Vagina (tissue), 2 donors: ENCODE results near the gene FAM111A. TPM values are rescaled to one million over a fixed set of nuclear protein-coding genes. Genes with fewer than 3 reads are reported as not detected.

ENCODE experiments used
- DNase-seq, 2 donors: peaks; one replicate each; pipeline ENCODE4 v3.0.0-alpha.2; 2017; ENCODE audit errors: extremely low spot score in 2 of 2
- H3K27ac ChIP-seq: fragments of 200-600 bp; sonication (generic); one replicate; pipeline ENCODE4 v1.5.1; 2019
- H3K27me3 ChIP-seq: fragments of 200-600 bp; sonication (generic); one replicate; pipeline ENCODE4 v1.5.1; 2019
- H3K36me3 ChIP-seq, 2 donors: fragments of 200-600 bp; sonication (generic); one replicate each; pipeline ENCODE4 v1.5.1; 2017 to 2019
- H3K4me1 ChIP-seq: fragments of 200-600 bp; sonication (generic); one replicate; pipeline ENCODE4 v1.5.1; 2019
- H3K4me3 ChIP-seq, 2 donors: fragments of 200-600 bp; sonication (generic); 1 replicate in 1 of 2; 2 replicates in 1 of 2; pipeline ENCODE4 v1.5.1; 2016 to 2019
- H3K9me3 ChIP-seq: fragments of 200-600 bp; sonication (generic); one replicate; pipeline ENCODE4 v1.5.1; 2019
- POLR2A ChIP-seq, 2 donors: fragments of 450-650 bp; IDR thresholded peaks; one replicate each; pipeline ENCODE4 v1.6.1; 2017; ENCODE audit warnings: antibody characterized with exemption in 2 of 2, mild to moderate bottlenecking in 2 of 2, moderate library complexity in 2 of 2
- POLR2AphosphoS5 ChIP-seq, 2 donors: sonication (generic); formaldehyde crosslinking; IDR thresholded peaks; one replicate each; pipeline ENCODE4 v1.9.0; 2017; ENCODE audit warnings: antibody characterized with exemption in 2 of 2, mild to moderate bottlenecking in 2 of 2, low read depth in 1 of 2; ENCODE audit not compliant: insufficient read depth in 1 of 2
- intact Hi-C: fragments of 100-400 bp; cut with DNase I; formaldehyde crosslinking; loops from one replicate; pipeline ENCODE4 v1.15.1; 2023
- total RNA-seq: library from RNA; depleted of rRNA; stranded (reverse); fragments of >200 nt; gene quantifications from one replicate; pipeline ENCODE4 v1.2.3, GENCODE V29; 2016
- TF ChIP-seq, protein P1 (sequence below), 3 experiments: fragments of 450-650 bp in 2 of 3; fragments of 200-600 bp in 1 of 3; sonication (generic) in 1 of 3; IDR thresholded peaks; one replicate each; pipeline ENCODE4 v1.5.1; 2017 to 2019; ENCODE audit warnings: antibody characterized with exemption in 3 of 3, mild to moderate bottlenecking in 2 of 3, moderate library complexity in 2 of 3

Gene FAM111A
- total RNA-seq, 1 donor from 2014 or later = 51.8 TPM

DNA sequence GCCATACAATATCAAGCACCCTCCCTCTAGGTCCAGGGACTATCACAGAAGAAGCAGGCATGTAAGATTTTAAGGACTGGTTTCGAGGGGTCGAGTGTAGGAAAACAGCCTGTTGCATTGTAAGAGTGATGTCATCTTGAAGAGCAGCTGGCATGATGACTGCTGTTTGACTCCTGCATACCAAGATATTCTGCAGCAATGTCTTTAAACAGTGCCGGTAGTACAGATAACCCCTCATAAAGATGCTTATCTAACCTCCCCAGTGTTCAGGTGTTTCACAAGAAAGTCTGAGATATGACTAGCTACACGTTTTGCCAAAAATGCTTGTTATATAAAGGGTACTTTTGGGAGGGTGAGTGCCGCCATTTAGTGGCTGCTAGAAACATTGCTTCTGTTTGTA is 12.0 kb downstream of the FAM111A start:
- TF ChIP-seq, protein P1, sequence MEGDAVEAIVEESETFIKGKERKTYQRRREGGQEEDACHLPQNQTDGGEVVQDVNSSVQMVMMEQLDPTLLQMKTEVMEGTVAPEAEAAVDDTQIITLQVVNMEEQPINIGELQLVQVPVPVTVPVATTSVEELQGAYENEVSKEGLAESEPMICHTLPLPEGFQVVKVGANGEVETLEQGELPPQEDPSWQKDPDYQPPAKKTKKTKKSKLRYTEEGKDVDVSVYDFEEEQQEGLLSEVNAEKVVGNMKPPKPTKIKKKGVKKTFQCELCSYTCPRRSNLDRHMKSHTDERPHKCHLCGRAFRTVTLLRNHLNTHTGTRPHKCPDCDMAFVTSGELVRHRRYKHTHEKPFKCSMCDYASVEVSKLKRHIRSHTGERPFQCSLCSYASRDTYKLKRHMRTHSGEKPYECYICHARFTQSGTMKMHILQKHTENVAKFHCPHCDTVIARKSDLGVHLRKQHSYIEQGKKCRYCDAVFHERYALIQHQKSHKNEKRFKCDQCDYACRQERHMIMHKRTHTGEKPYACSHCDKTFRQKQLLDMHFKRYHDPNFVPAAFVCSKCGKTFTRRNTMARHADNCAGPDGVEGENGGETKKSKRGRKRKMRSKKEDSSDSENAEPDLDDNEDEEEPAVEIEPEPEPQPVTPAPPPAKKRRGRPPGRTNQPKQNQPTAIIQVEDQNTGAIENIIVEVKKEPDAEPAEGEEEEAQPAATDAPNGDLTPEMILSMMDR (IDR thresholded peaks at IDR 0.05) = no peak
- TF ChIP-seq POLR2A (IDR thresholded peaks at IDR 0.05) = no peak
- no peak for TF ChIP-seq POLR2AphosphoS5 (IDR thresholded peaks at IDR 0.05; ENCODE audit: insufficient read depth in 1 of 2, low read depth in 1 of 2)
- H3K4me3 ChIP-seq = no peak overlapping the region
- no peak for DNase-seq
- no peak overlapping the region for H3K27ac ChIP-seq
- no peaks in the 10 kb centered on the region for H3K36me3 ChIP-seq
- H3K4me1 ChIP-seq = peaks cover 3% of the 10 kb centered on the region
- no peaks in the 10 kb centered on the region for H3K27me3 ChIP-seq
- no peaks in the 10 kb centered on the region for H3K9me3 ChIP-seq
- intact Hi-C loops = loop anchor here (10.0 kb wide), 1 partner anchor 500 kb away; no protein-coding TSS in a partner anchor

DNA sequence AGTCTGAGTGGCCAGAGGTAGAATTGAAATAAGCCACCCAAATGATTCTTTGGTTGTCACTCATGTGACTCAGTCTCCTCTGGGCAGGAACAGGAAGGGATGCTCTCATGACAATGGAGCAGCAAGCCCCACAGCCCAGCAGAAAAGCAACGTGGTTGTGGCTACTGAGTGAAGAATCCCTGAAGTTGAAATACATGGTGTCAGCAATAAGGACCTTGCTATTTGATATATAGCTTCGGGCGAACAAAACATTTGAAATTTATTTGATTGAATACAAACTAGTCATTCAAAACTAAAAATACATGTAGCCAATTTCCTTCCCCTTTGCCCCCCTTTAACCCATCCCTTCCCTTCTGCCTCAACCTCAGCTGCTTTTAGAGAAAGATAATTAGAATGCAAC is 14.8 kb downstream of the FAM111A start:
- DNase-seq = peak in 1 of 2 donors; percentile 32
- no peaks in the 10 kb centered on the region for H3K9me3 ChIP-seq
- H3K36me3 ChIP-seq = no peaks in the 10 kb centered on the region
- intact Hi-C loops = loop anchor here (10.0 kb wide), 1 partner anchor 503 kb away; no protein-coding TSS in a partner anchor
- H3K4me3 ChIP-seq = no peak overlapping the region
- H3K27me3 ChIP-seq = no peaks in the 10 kb centered on the region
- TF ChIP-seq POLR2AphosphoS5 (IDR thresholded peaks at IDR 0.05; ENCODE audit: insufficient read depth in 1 of 2, low read depth in 1 of 2) (no peak), POLR2A (IDR thresholded peaks at IDR 0.05) (no peak)
- TF ChIP-seq, protein P1 (IDR thresholded peaks at IDR 0.05) = no peak
- H3K27ac ChIP-seq = no peak overlapping the region
- H3K4me1 ChIP-seq = peaks cover 3% of the 10 kb centered on the region

DNA sequence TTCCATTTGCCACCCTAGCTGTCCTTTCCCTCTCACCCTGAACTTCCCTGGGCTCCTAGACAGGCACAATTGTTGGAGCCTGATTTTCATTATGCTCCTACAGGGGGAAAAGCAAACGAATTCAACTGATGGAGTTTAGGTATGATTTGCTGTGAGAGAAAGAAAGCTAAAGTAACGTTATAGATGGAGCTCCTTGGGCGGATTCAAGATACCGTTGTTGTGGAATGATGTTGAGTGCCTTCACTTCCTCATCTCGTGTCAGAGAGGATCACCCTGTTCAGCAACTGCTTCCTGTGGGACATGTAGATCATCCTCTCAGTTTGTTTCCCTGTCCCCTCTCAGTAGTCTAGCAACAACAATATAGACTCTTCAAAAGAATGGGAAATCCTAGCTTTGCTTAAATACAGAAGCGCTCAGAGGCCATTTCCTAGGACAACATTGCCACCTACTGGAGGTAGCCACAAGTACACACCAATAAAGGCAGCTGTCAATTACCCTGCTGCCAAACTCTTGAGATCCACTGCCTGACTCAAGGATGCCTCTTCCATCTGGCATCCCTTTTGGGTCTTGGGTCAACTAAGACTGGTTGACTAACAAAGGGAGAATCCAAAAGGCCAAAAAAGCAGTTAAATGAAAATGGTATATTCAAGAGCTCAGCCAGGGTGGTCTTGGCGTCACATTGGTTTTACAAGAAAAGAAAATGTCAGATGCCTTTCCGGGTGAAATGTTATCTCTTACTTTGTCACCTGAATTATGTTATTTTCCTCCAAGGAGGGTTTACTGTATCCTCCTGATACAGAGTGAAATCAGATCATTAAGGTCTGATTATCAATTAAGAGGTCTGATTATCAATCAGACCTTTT is 15.8 kb downstream of the FAM111A start:
- Histone ChIP-seq H3K27ac (no peak overlapping the region), H3K4me3 (no peak overlapping the region), H3K4me1 (peaks cover 3% of the 10 kb centered on the region), H3K9me3 (no peaks in the 10 kb centered on the region), H3K27me3 (no peaks in the 10 kb centered on the region), H3K36me3 (no peaks in the 10 kb centered on the region)
- no peak for DNase-seq
- intact Hi-C loops = loop anchor here (2.0 to 10.0 kb wide), 2 partner anchors 62 to 504 kb away; no protein-coding TSS in a partner anchor
- TF ChIP-seq POLR2AphosphoS5 (IDR thresholded peaks at IDR 0.05; ENCODE audit: insufficient read depth in 1 of 2, low read depth in 1 of 2) = no peak
- TF ChIP-seq, protein P1 (IDR thresholded peaks at IDR 0.05) = peak; percentile 35 to 79 (median 66)

DNA sequence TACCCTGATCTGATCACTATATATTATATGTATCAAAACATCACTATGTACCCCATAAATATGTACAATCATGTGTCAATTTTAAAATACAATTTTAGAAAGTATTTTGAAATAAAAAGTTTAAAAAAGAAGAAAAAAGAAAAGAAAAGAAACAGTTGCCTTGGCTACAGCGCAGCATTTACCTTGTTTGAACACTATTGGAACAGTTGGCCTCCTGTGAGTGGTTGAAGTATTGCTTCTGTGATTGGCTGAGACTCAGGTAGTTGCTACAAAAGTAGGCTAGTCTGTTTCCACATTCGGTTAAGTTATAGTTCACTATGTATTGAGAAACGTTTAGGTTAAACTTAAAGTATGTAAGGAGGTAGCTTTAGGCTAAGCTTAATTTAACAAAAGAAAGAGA is 21.4 kb downstream of the FAM111A start:
- Histone ChIP-seq H3K9me3 (no peaks in the 10 kb centered on the region), H3K4me1 (no peaks in the 10 kb centered on the region), H3K36me3 (no peaks in the 10 kb centered on the region), H3K4me3 (no peak overlapping the region), H3K27ac (no peak overlapping the region), H3K27me3 (no peaks in the 10 kb centered on the region)
- intact Hi-C loops = no loop called here
- TF ChIP-seq POLR2A (IDR thresholded peaks at IDR 0.05) (no peak), POLR2AphosphoS5 (IDR thresholded peaks at IDR 0.05; ENCODE audit: insufficient read depth in 1 of 2, low read depth in 1 of 2) (no peak)
- TF ChIP-seq, protein P1 (IDR thresholded peaks at IDR 0.05) = no peak
- DNase-seq = no peak
